LNCAP (cell line): ENCODE measurements around the gene GALNTL6.

ENCODE experiments used
- TF ChIP-seq, protein P1 (sequence below): fragments of 450-650 bp; IDR thresholded peaks from 2 replicates; pipeline ENCODE4 v1.5.1; 2017; ENCODE audit warnings: mild to moderate bottlenecking

Gene GALNTL6

DNA sequence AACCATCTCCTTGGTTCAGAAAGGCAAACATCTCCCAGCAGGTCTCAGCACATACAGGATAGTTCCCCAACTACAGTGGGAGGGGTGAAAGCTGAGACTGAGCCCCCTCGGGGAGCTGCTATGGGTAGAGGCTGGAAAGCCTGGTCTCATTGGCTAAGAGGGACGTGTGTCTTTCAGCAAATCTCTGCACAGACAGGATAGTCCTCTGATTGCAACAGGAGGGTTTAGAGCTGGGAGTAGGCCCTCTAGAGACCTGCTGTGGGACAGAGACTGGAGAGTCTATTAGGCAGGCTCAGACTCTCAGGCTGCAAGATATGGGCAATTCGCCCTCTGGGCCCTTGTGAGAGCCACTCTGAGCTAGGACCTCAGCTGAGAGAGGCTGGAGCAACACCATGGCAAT, 1083.8 kb downstream of the GALNTL6 start:
- TF ChIP-seq, protein P1, sequence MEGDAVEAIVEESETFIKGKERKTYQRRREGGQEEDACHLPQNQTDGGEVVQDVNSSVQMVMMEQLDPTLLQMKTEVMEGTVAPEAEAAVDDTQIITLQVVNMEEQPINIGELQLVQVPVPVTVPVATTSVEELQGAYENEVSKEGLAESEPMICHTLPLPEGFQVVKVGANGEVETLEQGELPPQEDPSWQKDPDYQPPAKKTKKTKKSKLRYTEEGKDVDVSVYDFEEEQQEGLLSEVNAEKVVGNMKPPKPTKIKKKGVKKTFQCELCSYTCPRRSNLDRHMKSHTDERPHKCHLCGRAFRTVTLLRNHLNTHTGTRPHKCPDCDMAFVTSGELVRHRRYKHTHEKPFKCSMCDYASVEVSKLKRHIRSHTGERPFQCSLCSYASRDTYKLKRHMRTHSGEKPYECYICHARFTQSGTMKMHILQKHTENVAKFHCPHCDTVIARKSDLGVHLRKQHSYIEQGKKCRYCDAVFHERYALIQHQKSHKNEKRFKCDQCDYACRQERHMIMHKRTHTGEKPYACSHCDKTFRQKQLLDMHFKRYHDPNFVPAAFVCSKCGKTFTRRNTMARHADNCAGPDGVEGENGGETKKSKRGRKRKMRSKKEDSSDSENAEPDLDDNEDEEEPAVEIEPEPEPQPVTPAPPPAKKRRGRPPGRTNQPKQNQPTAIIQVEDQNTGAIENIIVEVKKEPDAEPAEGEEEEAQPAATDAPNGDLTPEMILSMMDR = no peak

DNA sequence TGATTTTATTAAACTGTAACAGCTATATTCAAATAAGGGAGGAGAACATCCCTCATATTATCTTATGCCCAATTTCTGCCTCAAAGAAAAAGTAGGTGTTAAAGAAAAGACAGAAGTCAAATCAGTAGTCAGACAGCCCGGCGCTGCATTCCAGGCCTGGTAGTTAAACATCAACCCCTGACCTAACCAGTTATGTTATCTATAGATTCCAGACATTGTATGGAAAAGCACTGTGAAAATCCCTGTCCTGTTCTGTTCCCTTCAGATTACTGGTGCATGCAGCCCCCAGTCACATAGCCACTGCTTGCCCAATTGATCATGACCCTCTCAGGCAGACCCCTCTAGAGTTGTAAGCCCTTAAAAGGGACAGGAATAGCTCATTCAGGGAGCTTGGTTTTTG, 1085.5 kb downstream of the GALNTL6 start:
- TF ChIP-seq, protein P1 = no peak

DNA sequence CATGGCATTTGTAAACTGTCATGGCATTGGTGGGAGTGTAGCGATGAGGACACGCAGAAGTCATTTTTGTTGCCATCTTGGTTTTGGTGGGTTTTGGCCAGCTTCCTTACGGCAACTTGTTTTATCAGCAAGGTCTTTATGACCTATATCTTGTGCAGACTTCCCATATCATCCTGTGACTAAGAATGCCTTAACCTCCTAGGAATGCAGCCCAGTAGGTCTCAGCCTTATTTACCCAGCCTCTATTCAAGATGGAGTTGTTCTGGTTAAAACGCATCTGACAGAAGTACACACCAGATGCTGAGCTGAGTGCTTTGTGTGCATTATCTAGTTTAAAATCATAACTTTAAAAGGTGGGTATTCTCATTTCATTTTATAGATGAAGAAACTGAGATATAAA, 1086.7 kb downstream of the GALNTL6 start:
- TF ChIP-seq, protein P1 = no peak

DNA sequence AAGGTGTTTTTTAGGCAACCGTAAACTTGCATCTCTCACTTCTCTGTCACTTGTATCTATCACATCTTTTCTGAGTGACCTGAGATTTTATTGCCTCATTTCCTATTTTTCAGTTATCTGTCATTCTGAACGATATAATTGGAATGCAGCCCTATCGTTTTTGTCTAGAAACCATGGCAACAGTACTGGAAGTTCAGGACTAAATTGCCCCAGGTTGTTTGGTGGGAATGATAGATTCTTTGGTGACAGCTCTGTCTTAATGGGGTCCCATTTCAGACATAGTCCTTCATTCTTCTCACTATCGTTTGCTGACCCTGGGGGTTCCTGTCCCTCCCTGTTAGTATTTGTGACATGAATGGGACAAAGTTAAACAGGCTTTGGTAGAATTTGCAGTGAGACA, 1087.7 kb downstream of the GALNTL6 start:
- TF ChIP-seq, protein P1 = no peak

DNA sequence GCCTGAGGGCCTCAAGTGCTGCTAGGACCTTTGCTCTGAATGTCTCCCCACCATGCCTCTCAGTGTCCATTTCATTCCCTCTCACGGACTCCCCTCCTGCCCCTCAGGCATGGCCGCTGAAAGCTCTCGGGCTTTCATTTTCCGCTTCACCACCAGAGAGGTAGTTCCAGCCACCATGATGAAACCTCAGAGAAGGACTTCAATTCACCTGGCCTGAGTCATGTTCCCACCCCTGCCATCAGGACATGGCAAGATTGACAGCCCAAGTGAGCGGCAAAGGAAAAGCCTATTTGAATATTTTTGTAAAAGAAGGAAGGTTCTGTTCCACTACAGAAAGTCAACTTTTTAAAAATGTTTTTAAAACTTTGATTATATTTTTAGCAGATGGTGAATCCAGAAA, 1106.1 kb downstream of the GALNTL6 start:
- TF ChIP-seq, protein P1 = no peak

DNA sequence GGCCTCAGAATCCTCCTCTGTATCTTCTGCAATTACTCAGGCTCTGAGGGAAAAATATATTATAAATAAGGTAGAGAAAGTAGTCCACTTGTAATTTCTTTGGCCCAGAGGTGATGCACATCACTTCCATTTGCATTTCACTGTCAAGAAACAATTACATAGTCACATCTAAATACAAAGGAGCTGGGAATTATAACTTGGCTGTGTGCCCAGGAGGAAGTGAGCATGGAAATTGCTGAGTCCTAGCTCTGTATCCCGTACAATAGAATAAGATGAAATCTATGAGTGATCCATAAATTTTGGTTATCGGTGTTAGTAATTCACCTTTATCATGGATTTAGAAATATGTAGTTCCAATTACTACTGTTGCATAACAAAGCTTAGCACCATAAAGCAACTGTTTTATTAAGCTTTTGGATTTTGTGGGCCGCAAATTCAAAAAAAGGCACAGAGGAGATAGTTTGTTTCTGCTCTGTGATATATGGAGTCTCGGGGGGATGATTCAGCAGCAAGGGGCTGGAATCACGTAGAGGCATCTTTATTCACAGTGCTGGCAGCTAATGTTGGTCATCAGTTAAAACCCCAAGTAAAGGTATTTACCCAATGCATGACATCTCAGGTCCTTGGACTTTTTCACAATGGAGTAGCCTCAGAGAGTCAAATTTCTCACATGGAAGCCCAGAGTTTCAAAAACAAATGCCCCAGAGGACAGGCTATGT, 1114.1 kb downstream of the GALNTL6 start:
- TF ChIP-seq, protein P1 = no peak

DNA sequence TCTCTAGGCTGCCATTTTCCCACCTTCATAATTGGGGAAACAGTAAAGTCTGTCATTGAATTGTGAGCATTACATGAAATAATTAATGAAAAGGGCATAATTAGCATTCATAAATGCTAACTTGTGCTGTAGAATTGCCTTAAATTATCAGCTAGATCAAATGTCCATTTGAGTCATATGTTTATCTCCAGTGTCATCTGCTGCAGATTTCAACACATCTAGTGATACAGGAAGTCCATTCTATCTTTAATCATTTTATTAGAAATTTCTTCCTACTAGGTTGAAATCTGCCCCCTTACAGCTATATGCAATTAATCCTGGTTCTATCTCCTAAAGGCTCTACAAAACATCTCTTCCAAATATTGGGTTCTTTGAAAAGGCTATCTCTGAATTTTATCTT, 1115.1 kb downstream of the GALNTL6 start:
- TF ChIP-seq, protein P1 = no peak
